Measurements from ENCODE around the gene P4HTM.

Gene P4HTM

GRCh38 chr3:48989796-48990635, at the start of gene P4HTM:
Gene P4HTM (plus strand): TSS chr3:48990241. CDS start chr3:48990257, 16 bp downstream.
- Histone ChIP-seq H3K27ac (ENCODE audit: low read length) (peak within 1 kb of the TSS; percentile 72), H3K4me1 (ENCODE audit: insufficient read depth, low read length) (peaks cover 35% of the 10 kb centered on the region), H3K27me3 (ENCODE audit: insufficient read depth, low read length, poor library complexity) (no peaks in the 10 kb centered on the region), H2AFZ (ENCODE audit: low read depth, low read length) (peak within 1 kb of the TSS; percentile 86), H3K79me2 (ENCODE audit: insufficient read depth, low read length) (peaks cover 19% of the 10 kb centered on the region), H3K4me2 (ENCODE audit: insufficient read depth, low read length) (peak within 1 kb of the TSS; percentile 86), H3K36me3 (ENCODE audit: insufficient read depth, low read length) (peaks cover 1% of the 10 kb centered on the region), H3K4me3 (ENCODE audit: low read depth in 1 of 2, low read length in 2 of 2) (peak within 1 kb of the TSS; percentile 43 to 62; a peak in 3 of 4 replicates), H3K9me3 (ENCODE audit: insufficient read depth, low read length, severe bottlenecking) (no peaks in the 10 kb centered on the region), H4K20me1 (ENCODE audit: insufficient read depth, low read length) (no peaks in the 10 kb centered on the region), H3K9ac (ENCODE audit: low read depth, low read length) (peak within 1 kb of the TSS; percentile 74)
- DNase-seq, result peak; percentile 86
- ATAC-seq (ENCODE audit: insufficient read depth, low read depth), result peak; percentile 89
- TF ChIP-seq EZH2 (IDR thresholded peaks at IDR 0.05; ENCODE audit: borderline replicate concordance, low read depth, low read length, severe bottlenecking) (no peak), CTCF (IDR thresholded peaks at IDR 0.05; ENCODE audit: borderline replicate concordance, extremely low read depth, low read length, poor library complexity, severe bottlenecking) (peak; percentile 61)

- H3K9ac ChIP-seq (ENCODE audit: low read depth, low read length), result no peak overlapping the region
- no peaks in the 10 kb centered on the region for H3K4me1 ChIP-seq (ENCODE audit: insufficient read depth, low read length)
- ATAC-seq (ENCODE audit: insufficient read depth, low read depth) (no peak), DNase-seq (no peak)
- H3K9me3 ChIP-seq (ENCODE audit: insufficient read depth, low read length, severe bottlenecking), result no peaks in the 10 kb centered on the region
- H2AFZ ChIP-seq (ENCODE audit: low read depth, low read length), result no peak overlapping the region
- no peak overlapping the region for H3K4me3 ChIP-seq (ENCODE audit: low read depth in 1 of 2, low read length in 2 of 2)
- H3K27ac ChIP-seq (ENCODE audit: low read length), result no peak overlapping the region
- H3K36me3 ChIP-seq (ENCODE audit: insufficient read depth, low read length), result peaks cover 31% of the 10 kb centered on the region; the same call in 1 of the 2 replicates
- TF ChIP-seq CTCF (IDR thresholded peaks at IDR 0.05; ENCODE audit: borderline replicate concordance, extremely low read depth, low read length, poor library complexity, severe bottlenecking) (no peak), EZH2 (IDR thresholded peaks at IDR 0.05; ENCODE audit: borderline replicate concordance, low read depth, low read length, severe bottlenecking) (no peak)
- no peak overlapping the region for H3K4me2 ChIP-seq (ENCODE audit: insufficient read depth, low read length)
- peaks cover 78% of the 10 kb centered on the region for H3K79me2 ChIP-seq (ENCODE audit: insufficient read depth, low read length)
- no peaks in the 10 kb centered on the region for H3K27me3 ChIP-seq (ENCODE audit: insufficient read depth, low read length, poor library complexity)
- peaks cover 18% of the 10 kb centered on the region; the same call in 1 of the 2 replicates for H4K20me1 ChIP-seq (ENCODE audit: insufficient read depth, low read length)
Observed at GRCh38 chr3:48945432-48945831, 44.6 kb upstream of the P4HTM start.

GRCh38 chr3:48945891-48946549, 44.0 kb upstream of the P4HTM start:
- Histone ChIP-seq H4K20me1 (ENCODE audit: insufficient read depth, low read length) (peaks cover 18% of the 10 kb centered on the region; the same call in 1 of the 2 replicates), H3K4me3 (ENCODE audit: low read depth in 1 of 2, low read length in 2 of 2) (no peak overlapping the region), H3K9me3 (ENCODE audit: insufficient read depth, low read length, severe bottlenecking) (no peaks in the 10 kb centered on the region), H3K9ac (ENCODE audit: low read depth, low read length) (no peak overlapping the region), H3K4me1 (ENCODE audit: insufficient read depth, low read length) (no peaks in the 10 kb centered on the region), H3K79me2 (ENCODE audit: insufficient read depth, low read length) (peaks cover 83% of the 10 kb centered on the region), H3K27ac (ENCODE audit: low read length) (no peak overlapping the region), H3K27me3 (ENCODE audit: insufficient read depth, low read length, poor library complexity) (no peaks in the 10 kb centered on the region), H3K36me3 (ENCODE audit: insufficient read depth, low read length) (peaks cover 31% of the 10 kb centered on the region; the same call in 1 of the 2 replicates), H3K4me2 (ENCODE audit: insufficient read depth, low read length) (no peak overlapping the region), H2AFZ (ENCODE audit: low read depth, low read length) (no peak overlapping the region)
- no peak for ATAC-seq (ENCODE audit: insufficient read depth, low read depth)
- TF ChIP-seq EZH2 (IDR thresholded peaks at IDR 0.05; ENCODE audit: borderline replicate concordance, low read depth, low read length, severe bottlenecking) (no peak), CTCF (IDR thresholded peaks at IDR 0.05; ENCODE audit: borderline replicate concordance, extremely low read depth, low read length, poor library complexity, severe bottlenecking) (no peak)
- DNase-seq, result no peak

Data from DND-41 (cell line).